ENCODE measurements around the gene PRAME.

Gene PRAME

DNA sequence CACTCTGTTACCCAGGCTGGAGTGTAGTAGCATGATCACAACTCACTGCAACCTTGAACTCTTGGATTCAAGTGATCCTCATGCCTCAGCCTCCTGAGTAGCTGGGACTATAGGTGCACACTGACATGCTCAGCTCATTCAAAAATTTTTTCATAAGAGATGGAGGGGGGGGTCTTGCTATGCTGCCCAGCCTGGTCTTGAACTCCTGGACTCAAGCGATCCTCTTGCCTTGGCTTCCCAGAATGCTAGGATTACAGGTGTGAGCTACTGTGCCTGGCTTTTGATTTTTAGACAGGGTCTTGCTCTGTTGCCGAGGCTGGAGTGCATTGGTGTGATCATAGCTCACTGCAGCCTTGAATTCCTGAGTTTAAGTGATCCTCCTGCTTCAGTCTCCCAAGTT, 14.0 kb downstream of the PRAME start:
- TF ChIP-seq ZFX (IDR thresholded peaks at IDR 0.05) = no peak
- TF ChIP-seq CTCF (conservative IDR thresholded peaks at IDR 0.05) = no peak
- H3K27ac ChIP-seq = no peak overlapping the region

GRCh38 chr22:22538226-22538989, 20.7 kb downstream of the PRAME start:
- no peak for TF ChIP-seq CTCF (conservative IDR thresholded peaks at IDR 0.05)
- no peak for TF ChIP-seq ZFX (IDR thresholded peaks at IDR 0.05)
- no peak overlapping the region for H3K27ac ChIP-seq

GRCh38 chr22:22536916-22537315, 22.1 kb downstream of the PRAME start:
- H3K27ac ChIP-seq = no peak overlapping the region
- TF ChIP-seq ZFX (IDR thresholded peaks at IDR 0.05) = no peak
- TF ChIP-seq CTCF (conservative IDR thresholded peaks at IDR 0.05) = no peak

DNA sequence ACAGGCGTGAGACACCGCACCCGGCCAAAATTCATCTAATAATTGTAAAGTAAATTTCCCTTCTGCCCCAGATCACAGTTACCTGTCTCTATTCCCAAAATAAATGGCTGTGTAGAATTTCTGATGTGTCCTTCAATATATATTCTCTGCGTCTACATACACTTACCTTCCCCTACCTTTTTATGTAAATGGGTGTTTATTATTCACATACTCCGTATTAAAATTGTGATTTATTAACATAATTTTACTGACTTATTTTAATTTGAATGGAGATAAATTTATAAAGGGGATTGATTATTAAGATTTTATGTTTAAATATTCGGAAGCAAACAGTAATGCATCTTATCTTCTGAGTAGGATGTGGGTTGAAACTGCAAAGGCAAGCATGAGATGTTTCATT, 22.6 kb downstream of the PRAME start:
- TF ChIP-seq CTCF (conservative IDR thresholded peaks at IDR 0.05) (no peak), ZFX (IDR thresholded peaks at IDR 0.05) (no peak)
- H3K27ac ChIP-seq = no peak overlapping the region

DNA sequence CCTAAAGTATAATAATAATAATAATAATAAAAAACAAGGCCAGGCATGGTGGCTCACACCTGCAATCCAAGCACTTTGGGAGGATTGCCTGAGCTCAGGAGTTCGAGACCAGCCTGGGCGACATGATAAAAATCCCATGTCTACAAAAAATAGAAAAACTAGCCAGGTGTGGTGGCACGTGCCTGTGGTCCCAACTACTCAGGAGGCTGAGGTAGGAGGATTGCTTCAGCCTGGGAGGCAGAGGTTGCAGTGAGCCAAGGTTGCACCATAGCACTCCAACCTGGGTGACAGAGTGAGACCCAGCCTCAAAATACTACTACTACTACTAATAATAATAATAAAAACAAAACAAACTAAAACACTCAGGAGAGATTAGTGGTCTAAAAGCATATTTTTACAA, 23.4 kb downstream of the PRAME start:
- no peak overlapping the region for H3K27ac ChIP-seq
- TF ChIP-seq CTCF (conservative IDR thresholded peaks at IDR 0.05) = no peak
- no peak for TF ChIP-seq ZFX (IDR thresholded peaks at IDR 0.05)

DNA sequence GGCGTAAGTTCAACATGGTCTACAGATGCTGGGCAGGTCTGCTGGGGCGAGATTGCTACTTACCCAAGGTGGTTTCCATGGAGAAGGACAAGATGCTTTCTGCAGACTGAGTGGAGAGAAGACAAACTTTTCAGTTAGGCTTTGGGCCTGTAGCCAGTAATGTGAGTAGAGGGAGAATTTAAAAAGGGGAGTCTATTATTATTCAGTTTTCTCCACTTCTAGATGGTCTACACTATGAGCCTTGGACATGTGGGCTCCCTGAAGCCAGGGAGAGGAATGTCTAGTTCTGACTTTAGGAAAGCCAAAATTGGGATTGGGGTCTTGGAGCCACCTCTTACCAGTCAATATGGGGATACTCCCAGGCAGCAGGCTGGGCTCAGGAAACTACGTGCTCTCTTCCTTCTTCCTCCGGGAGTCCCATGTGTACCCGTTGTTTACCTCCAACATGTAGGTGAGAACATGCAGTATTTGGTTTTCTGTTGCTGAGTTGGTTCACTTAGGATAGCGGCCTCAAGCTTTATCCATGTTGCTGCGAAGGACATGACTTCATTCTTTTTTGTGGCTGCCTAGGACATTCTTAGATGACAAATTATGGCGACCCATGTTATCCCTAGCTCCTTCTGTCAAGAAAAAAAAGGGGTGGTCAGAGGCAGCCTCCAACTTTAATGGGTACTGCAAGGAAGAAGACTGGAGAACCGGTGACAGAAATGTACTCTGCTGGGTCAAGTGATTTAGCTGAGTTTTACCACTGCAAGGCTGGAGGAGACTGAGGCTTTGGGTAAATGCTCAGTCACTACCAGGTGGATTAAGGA, 24.3 kb downstream of the PRAME start:
- TF ChIP-seq CTCF (conservative IDR thresholded peaks at IDR 0.05) (no peak), ZFX (IDR thresholded peaks at IDR 0.05) (no peak)
- H3K27ac ChIP-seq = no peak overlapping the region

DNA sequence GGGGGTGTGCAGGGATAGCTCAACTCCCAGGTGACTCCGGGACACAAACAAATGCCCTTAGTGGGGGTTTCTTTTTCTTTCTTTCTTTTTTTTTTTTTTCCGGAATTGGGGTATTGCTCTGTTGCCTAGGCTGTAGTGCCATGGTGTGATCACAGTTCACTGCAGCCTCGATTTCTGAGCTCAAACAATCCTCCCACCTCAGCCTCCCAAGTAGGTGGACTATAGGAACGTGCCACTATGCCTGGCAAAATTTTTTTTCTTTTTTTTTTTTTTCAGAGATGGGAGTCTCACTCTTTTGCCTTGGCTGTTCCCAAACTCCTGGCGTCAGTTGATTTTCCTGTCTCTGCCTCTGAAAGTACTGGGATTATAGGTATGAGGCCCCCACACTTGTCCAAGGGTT, 25.2 kb downstream of the PRAME start:
- no peak overlapping the region for H3K27ac ChIP-seq
- TF ChIP-seq CTCF (conservative IDR thresholded peaks at IDR 0.05) (no peak), ZFX (IDR thresholded peaks at IDR 0.05) (no peak)
